Activated CD4-positive, CD25-positive, alpha-beta regulatory T cell treated with anti-CD3 and anti-CD28 coated beads, Interleukin-2, amount 50 U/mL, for 24 hours (primary cell): ENCODE data around the gene TRIM6.
"Not testable (repeated sequence)": the region's sequence is repeated elsewhere in the genome, so short reads cannot be mapped to it uniquely, and the experiment has no call there.

ENCODE experiments used
- ATAC-seq, 2 donors: fragments of 150-1000 bp; cut with Tn5 transposase; one replicate each; pipeline ENCODE4 v1.10.0; 2021; ENCODE audit warnings: mild to moderate bottlenecking in 1 of 2, moderate library complexity in 1 of 2

The TRIM6 gene, protein sequence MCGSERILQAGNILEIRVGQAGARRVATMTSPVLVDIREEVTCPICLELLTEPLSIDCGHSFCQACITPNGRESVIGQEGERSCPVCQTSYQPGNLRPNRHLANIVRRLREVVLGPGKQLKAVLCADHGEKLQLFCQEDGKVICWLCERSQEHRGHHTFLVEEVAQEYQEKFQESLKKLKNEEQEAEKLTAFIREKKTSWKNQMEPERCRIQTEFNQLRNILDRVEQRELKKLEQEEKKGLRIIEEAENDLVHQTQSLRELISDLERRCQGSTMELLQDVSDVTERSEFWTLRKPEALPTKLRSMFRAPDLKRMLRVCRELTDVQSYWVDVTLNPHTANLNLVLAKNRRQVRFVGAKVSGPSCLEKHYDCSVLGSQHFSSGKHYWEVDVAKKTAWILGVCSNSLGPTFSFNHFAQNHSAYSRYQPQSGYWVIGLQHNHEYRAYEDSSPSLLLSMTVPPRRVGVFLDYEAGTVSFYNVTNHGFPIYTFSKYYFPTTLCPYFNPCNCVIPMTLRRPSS

GRCh38 chr11:5596607-5597201 is at the start of gene TRIM6:
Gene TRIM6, plus strand, starts transcription at chr11:5596637. Its CDS starts 261 bp downstream, at chr11:5596898.
- no peak for ATAC-seq

- no peak for ATAC-seq
Measured at GRCh38 chr11:5547982-5548381, 48.5 kb upstream of the TRIM6 start.

GRCh38 chr11:5548440-5548839 is 48.0 kb upstream of the TRIM6 start, which contains the start of gene OR52H1:
Gene OR52H1, minus strand, starts transcription at chr11:5548540. Its CDS starts 3,035 bp downstream, at chr11:5545505.
- ATAC-seq, result no peak

DNA sequence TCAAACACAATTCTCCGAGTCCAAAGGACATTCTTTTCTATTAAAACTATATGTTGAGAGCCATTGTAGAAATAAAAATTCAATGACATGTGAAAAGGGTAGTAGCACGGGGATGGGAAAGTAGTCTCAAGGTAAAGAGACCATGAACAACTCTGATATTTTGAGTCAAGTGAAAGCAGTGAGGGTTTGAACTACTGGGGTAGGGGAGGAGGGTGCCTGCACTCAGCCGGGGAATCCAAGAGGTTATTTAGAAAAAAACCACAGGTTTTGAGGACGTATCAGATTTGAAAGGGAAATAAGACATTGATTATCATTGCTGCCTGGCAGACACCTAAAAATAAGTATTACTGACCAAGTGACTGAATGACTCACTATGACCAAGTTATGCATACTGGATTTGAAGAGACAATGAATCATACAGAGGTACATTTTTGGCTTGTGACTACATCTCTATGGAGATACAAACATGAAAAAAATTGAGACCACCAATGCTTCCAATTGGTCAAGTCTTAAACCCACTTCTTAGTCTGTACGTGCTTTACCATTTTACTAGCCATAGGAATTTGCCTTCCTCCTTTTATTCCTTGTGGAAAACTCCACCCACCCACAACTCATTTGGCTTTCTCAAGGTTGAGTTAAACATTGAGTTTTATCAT is 45.9 kb upstream of the TRIM6 start:
- peak in 1 of 2 donors; percentile 20 for ATAC-seq

- ATAC-seq, result no peak
Measured at GRCh38 chr11:5553343-5553742, 43.1 kb upstream of the TRIM6 start.

DNA sequence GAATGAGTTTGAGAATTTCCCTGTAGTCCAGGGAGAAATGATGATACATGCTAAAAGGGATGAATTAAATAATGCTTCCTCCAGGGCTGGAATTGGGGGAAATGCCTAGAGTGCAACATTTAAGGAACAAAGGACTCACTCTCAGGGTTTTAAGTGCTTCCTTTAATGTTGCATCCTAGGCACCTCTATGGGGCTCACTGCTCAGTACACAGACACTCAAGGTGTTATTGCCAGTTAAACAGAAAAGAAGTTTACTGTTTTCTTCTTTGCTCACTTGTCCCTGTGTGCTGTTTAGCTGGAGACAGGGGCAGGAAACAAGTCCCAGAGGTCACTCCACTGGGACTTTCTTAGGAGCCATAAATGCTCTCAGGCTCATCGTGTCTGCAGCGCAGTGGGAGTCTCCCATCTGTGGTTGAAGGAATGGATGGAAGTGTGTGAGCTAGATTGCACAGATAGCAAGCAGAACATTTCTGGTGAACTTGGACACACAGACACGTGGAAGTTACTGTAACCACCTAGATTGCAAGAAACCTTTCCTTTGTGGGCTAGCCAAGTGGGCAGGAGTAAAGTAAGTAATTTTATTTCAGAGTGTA is 39.7 kb upstream of the TRIM6 start:
- no peak for ATAC-seq

- no peak for ATAC-seq
Measured at GRCh38 chr11:5557751-5558150, 38.7 kb upstream of the TRIM6 start.

DNA sequence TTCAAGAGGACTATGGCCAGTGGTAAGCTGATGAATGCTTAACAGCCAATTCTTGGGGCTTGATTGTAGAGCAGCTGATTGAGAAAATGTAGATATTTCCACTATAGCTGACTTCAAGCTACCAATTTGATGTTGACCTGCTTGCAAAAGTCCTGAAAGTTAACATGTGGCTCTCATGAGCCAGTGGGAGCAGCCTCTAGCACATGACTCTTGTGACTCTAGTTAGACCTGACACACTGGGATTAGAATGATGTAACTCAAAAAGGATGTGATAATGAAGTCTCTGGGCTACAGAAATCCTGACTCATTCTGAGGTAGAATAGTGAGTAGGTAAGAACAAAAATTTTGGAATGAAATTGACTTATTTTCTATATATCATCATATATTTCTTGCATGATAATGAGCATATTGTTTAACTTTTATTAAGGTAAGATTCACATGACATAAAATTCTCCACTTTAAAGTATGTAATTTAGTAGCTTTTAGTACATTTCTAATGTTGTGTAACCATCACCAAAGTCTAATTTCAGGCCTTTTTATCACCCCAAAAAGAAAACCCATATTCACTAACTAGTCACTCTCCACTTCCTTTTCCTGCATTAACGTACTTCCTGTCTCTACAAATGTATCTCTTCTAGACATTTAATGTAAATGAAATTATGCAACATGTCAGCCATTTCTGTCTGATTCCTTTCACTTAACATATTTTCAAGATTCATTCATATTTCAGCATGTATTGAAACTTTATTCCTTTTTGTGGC is 32.0 kb upstream of the TRIM6 start:
- peak in 1 of 2 donors; percentile 27 for ATAC-seq

- no peak for ATAC-seq
Measured at GRCh38 chr11:5574654-5575053, 21.8 kb upstream of the TRIM6 start.

- no peak for ATAC-seq
Measured at GRCh38 chr11:5575152-5575551, 21.3 kb upstream of the TRIM6 start.

DNA sequence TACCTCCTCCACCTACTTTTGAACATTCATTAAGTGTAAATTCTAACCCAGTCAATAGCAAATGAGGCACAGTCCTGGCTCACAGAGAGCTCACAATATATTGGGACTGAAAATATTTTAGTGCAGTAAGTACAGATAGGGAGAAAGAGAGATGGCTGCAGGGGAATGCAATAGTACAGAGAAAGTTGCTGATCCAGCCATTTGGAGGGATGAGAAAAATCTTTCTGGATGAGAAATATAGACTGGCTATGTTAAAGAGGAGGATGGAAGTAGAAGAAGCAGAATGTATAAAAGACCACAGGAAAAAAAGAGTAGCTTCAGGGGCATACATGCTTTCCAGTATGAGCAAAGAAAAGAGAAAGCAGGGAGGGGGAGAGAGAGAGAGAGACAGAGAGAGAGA is 19.3 kb upstream of the TRIM6 start:
- ATAC-seq, result no peak

DNA sequence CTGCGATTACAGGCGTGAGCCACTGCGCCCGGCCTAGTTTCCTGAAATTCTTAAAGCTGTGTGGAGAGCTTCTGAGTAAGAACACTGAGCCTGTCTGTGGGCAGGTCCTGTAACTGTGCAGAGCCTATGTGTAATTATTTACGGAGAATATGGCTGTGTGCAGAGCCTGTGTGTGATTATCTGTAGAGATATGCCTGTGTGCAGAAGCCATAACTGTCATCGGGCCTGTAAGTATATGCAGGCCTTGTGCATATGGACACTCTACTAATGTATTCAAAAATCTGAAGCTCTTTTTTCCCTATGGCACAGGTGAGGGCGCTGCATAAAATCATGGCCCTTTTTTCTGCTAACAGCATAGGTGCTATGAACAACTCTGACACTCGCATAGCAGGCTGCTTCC is 15.9 kb upstream of the TRIM6 start, which contains the start of gene OR52B6:
Gene OR52B6, plus strand, starts transcription at position 301 of the 400 bp plus-strand sequence. Its CDS starts 0 bp downstream, at position 301.
- ATAC-seq, result no peak

GRCh38 chr11:5581014-5581413 is 15.4 kb upstream of the TRIM6 start:
- ATAC-seq, result no peak

GRCh38 chr11:5584458-5584857 is 12.0 kb upstream of the TRIM6 start:
- ATAC-seq, result not testable (repeated sequence)

- not testable (repeated sequence) for ATAC-seq
Measured at GRCh38 chr11:5589906-5590305, 6.5 kb upstream of the TRIM6 start.

DNA sequence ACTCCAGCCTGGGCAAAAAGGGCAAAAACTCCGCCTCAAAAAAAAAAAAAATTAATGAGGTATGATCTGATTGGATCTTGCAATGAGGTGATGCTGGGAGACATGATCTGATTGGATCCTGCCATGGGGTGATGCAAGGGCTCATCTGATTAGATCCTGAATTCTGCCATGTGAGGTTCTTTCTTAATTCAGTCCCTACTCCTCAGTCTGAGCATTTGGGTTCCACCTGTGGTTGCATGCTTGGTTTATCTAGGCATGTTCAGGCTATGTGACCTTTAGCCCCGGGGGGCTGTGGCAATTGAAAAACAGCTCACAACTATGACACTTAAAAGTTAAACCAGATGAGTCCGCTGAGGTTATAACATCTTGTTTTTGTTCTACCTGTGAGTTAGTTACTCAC is 4.8 kb upstream of the TRIM6 start:
- ATAC-seq, result no peak

DNA sequence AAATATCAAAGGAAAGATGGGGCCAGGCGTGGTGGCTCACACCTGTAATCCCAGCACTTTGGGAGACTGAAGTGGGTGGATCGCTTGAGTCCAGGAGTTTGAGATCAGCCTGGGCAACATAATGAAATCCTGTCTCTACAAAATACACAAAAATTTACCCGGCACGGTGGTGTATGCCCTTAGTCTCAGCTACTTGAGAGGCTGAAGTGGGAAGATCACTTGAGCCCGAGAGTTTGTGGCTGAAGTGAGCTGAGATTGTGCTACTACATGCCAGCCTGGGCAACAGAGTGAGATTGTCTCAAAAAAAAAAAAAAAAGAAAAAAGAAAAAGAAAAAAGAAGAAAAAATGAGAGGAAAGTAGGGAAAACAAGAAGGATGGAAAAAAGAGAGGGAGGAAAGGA is 3.8 kb upstream of the TRIM6 start:
- ATAC-seq, result no peak

DNA sequence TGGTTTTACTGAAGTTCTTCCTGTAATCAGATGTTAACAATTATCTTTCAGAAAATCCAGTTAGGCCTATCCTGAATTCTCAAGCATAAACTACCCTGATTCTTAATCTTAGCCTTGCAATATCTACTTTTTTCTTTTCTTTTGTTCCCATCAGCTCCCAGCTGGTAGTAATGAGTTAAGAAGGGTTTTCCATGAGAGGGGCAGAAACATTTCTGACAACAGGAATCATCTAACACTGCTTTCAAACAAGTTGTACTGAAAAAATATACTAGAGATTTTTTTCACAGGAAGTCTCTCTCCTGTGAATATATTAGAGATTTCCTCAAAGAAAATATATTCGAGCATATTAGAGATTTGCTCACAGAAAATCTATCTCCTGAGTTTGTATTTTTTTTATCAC is 3.3 kb upstream of the TRIM6 start:
- no peak for ATAC-seq

DNA sequence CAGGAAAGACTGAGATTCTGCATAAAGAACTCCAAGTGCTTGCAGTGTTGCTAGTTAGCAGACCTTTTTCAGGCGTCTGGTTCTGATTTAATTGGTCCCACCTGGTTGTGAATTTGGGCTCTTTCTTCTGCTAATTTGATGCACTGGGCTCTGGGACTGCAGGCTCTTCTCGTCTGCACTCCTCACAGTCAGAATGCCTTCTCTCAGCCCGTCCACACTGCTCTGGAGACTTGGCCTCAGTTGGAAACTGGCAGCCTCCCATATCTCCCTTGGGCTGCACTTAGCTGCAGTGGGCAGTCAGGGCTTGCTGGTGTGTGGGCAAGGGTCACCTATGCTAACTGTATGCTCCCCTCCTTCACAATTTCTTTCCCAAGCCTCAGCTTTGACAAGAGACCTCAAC is 1.5 kb downstream of the TRIM6 start:
- ATAC-seq, result no peak

DNA sequence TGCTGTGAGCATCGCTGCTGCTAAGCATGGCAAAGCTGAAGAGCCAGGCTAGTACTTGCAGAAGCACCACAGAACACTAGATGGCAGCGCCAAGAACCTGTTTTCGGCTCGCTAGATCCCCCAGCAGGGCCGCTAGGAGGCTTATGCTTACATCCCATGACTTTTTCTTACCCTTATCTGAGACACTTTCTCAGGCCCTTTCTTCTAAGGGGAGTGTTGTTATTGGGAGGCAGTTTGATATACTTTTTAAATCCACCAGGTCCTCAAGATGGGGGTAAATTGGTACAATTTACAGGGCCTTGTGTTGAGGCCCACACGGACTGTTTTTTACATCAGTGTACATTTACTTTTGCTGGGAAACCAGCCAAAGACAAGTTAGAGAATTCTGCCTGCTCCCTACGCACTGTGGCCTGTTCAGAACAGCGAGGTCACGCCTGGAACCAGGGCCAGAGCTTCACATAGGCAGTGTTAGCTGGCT is 4.0 kb downstream of the TRIM6 start:
- peak; percentile 63 to 78 for ATAC-seq

GRCh38 chr11:5602791-5603190 is 6.4 kb downstream of the TRIM6 start:
- ATAC-seq, result not testable (repeated sequence)

GRCh38 chr11:5603326-5603725 is 6.9 kb downstream of the TRIM6 start:
- no peak for ATAC-seq
